Activated T-cell treated with anti-CD3 and anti-CD28 coated beads, Interleukin-2, amount 50 U/mL, for 1 hour (primary cell): ENCODE measurements around the gene DNHD1.

Experiments
- DNase-seq: peaks from one replicate; pipeline ENCODE4 v3.0.0-alpha.2; 2020

DNHD1 gene, protein sequence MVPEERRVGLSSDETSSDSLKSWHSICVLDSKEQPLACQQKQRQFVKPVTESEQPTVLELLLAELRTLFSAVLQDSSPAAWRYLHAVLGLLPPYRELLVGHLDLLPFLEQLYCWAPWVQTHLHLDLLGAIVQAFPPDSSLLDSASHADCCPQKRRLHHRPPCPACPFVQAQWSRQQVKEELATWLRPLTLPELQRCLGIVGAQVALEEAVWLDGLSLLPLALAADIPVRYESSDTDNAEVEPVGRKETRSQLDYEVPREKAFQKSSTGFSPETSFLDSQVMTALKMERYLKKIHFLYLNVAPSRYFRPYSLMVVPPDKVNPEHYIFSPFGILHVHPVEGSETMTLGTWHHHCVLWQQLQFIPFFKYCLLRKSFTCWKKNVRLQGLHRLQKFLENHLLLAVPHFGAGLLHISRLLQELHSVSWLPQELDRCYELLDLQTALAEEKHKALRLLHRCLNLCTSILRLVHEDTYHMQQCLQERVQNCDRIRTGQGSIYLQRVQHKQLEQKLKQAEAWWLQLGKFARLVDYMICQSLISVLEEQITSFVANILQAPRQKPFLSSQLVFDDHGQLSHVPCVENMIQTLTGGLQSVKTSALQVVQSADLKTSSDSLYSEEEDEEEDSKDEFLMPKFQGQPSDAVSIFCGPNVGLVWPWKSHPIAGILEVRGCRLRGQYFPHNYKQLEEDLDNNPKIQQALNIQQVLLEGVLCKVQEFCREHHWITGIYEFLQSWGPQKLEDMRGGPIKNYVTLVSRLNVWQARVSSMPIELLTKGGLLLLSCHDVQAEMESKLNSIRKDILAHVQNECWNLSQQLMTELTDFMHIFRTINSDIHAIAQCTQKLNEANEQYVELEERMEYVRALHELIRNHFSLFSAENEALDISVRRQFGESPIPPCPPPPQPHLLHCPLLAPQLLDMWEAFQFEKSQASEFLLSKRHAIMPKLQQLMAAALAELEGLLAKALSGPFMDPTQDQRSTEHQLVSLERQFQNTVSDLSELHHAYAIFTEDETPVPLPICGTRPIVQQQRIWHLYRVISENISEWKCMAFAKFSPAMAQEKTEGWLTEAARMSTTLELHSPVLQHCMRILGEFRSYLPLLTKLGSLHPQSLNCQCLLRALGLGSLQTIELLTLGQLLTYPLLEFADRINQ (N-terminal part only)

DNA sequence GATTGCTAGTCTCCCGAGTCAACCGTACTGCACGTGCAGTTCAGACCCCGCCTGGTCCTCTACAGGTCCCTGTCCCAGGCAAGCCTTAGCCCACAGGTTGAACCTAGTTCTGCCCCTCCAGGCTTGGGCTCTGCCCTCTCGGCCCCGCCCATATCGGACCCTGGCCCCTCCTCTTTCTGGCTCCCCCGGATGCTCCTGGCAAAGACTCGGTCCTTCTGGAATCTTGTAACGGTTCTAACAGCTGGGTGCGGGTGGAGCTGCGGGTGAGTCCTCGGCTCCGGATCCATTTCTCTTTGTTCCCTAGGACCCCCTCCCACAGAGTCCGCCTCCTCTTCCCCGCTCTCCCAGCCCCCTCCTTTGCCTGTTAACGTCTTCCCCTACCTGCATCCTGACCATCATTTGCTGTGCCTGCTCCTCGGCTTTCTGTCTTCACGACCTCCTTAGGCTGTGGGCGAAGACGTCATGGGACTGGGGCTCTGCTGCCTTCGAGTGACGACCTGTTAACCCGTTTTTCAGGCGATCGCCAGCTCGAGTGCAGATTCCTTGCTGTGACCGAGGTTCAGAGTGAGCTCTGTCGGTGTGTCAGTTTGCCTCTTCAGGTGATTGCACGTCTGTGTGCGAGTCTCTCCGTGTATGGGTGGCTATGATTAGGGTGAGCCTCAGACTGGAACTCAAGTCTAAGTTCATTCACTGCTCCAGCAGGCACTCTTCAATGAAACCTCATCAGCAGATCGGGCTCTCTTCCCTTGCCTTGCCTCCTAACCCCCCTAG, at the start of gene DNHD1:
TSS of gene DNHD1 (plus strand) at position 212 of the 771 bp plus-strand sequence. CDS start 936 bp downstream, outside the sequence.
- no peak for DNase-seq

DNA sequence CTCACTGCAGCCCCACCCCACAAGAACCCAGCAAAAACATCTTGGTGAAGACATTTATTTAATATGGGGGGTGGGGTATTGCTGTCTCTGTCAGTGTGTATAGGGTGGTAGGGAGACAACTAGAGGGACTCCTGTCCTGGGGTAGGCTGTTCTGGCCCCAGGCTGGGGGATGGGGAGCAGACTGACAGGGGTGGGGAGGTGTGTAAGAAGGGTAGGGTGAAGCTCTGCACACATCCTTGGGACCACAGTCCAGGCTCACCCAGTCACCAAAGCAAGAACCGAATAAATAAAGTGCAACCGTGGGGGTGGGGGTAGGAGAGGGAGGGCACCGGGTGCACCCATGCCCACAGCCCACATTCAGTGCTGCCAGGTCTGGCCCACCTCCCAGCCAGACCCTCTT, 48.5 kb upstream of the DNHD1 start:
- DNase-seq, result no peak

DNA sequence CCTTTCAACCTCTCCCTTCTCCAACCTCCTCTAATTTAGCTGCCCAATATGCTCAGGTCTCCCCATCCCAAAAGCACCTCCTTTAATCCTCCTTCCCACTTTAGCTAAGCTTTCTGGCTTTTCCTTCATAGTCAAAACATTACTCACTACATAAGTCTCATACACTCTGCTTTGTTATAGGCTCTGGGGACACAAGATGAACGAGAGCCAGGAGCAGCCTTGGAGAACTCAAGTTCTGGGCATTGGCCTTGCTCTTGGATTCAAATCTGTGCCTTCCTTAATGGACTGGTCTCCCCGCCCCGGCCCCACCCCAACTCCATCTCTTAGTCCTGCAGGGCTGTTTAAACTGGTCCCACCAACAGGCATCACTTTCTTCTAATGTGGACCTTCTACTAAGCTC, 44.9 kb upstream of the DNHD1 start:
- no peak for DNase-seq

DNA sequence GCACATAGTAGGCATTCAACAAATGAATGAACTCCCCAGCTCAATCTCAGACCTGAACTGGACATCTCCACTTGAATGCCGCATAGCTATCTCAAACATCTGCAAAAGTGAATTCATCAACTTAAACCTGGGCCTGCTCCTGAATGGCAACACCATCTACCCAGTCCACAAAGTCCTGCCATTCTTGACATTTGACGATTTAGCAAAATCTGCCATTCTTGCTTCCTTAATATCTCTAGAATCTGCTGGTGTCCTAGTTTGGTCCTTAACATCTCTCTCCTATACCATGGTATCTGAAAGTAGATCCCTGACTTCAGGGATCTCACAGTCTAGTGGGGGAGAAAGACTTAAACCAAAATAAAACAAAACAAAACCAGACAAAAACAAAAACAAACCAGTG, 43.9 kb upstream of the DNHD1 start:
- no peak for DNase-seq

DNA sequence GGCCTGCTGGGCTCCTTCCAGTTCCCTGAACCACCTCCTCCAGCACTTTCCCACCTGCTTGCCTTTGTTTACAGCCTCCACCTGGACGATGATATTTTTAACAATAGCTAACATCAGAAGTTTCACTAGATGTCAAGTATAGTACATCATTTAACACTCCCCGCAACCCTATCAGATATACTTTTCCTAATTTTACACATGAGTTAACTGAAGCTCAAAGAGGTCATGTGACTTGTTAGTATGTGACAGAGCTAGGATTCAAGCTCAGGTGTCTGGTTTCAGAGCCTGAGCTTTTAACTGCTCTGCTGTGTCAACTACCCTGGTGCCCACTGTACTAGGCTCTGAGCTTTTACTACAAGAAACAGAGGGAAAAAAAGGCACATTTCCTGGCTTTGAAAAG, 42.0 kb upstream of the DNHD1 start:
- DNase-seq, result no peak

DNA sequence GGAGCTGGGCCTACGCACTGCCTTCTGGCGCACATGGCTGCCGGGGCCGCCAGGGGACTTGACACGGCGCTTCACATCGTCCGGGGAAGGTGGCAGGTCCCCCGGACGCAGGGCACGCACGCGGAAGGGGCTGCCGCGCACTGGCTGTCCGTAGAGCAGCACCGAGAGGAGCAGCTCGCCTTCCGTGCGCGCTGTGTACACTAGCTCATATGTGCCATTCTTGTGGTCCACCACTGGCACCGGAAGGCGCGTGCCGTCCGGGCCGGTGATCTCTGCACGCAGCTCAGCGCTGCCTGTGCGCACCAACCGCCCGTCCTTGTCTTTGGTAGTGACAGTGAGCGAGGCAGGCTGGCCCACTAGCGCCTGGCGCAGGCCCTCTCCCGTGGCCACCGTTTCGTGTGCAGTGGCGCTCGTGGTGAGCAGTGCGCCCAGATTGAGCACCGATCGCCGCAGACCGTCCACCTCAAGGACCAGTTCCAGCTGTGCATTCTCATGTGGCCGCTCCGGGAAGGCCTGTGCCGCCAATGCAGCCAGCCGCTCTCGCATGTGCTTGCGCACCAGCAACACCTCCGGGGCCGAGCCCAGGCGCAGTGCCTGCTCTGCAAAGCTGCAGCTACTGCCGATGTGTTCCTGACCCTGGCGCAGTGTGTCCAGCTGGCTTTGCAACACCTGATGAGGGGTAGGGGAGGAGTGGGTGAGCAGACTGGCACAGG, 40.6 kb upstream of the DNHD1 start:
- DNase-seq, result no peak

DNA sequence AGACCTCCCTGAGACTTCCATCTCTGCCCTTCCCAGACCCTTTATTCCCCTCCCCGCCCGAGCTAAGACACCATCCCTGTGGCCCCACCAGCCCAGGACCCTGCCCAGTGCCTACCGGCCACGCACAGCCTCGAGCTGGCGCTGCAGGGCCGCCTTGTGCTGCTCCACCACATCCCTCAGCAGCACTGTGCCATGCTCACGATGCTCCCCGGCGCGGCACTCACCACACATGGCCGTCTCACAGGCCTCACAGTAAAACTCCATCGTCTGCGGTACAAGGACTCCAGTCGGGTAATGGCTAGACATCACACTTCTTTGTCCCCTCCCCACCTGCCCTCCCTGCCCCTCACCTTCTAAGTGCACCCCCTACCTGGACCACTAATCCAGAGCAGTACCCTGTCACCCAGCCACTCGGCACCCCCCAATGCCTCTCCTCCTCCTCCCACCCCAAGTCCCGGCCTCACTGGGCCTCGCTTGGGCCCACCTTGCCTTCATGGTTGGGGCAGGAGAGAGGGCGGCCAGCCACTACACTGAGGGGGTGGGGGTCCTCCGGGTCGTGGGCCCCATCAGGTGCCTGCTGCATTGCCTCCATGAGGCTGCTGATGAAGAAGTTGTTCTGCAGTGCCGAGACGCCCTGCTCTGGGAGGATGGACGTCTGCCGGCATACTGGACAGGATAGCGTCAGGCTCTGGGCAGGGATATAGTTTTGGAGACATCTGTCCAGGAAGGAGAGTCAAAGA, 39.3 kb upstream of the DNHD1 start:
- DNase-seq, result no peak

DNA sequence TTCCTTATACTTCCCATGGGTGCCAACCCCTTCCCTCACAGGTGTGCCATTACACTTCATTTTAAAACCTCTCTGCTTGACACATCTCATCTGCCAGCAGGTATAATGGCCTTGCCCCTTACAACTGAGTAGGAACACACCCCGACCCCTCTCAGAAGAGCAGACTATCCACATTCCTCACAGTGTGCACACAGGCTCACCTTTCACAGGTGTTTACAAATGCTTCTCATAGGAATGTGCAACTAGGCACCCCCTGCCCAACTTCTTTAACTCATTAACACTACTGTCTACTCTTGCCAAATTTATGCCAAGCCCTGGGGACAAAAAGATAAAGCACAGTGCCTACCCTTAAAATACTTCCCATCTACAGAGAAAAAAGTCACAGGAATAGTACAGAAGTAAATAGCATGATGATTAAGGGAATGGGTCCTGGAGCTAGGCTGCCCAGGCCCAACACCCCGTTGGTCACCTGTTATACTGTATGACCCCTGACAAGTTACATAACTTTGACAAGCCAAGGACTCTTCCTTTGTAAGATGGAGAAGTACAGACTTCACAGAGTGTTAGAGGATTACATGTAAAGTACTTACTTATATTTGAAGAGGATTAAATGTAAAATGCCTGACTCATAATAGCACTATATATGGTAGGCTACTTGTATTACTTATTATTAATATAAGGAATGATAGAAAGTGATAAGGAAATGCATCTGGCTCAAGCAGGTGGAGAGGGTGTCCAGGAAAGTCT, 38.6 kb upstream of the DNHD1 start:
- DNase-seq, result no peak

DNA sequence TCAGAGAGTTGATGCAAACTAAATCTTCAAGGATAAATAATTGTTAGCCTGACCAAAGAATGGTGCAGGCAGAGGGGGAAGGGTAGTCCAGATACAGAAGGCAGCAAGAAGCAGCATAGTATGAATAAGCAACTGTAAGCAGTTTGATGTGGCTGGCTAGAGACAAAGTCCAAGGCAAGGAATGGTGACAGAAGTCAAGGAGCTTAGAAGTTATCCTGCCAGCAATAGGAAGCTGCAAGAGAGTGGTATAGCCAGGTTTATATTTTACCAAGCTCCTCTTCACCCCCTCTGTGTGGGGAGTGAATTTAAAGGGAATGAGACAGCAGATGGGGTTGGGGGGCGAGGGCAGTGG, 38.0 kb upstream of the DNHD1 start:
- no peak for DNase-seq

DNA sequence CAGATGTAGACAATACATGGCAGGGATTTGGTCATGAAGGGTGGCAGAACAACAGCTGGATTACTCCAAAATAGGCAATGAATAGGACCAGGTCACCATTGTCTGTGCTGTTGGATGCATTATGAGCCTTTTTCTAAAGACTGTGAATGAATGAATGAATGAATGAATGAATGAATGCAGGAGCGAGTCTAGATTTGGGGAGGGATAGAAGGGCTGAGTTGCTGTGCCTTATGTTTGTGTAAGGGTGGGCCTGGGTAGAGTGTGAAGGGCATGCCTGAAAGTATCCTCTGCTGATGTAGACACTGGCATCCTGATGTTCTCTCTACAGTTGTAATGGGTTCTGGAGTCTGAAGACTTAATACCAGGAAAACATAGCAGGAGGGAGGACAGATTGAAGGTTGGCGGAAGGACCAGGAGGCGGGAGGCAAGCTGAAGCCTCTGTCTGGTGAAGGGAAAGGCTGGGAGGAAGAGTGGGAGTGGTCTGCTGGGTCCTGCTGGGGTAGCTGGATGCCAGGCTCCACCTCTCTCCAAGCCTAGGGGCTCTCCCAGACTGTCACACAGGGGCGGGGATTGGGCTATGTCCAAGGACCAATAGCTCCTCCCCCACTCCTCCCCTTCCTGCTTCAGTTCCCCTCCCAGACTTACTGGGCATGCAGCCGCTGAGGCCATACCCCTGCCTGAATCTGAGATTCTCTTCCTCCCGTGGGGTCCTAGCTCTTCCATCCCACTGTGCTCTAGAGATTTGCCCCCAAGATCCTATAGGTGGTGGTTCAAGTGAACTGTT, 28.2 kb upstream of the DNHD1 start:
- no peak for DNase-seq

DNA sequence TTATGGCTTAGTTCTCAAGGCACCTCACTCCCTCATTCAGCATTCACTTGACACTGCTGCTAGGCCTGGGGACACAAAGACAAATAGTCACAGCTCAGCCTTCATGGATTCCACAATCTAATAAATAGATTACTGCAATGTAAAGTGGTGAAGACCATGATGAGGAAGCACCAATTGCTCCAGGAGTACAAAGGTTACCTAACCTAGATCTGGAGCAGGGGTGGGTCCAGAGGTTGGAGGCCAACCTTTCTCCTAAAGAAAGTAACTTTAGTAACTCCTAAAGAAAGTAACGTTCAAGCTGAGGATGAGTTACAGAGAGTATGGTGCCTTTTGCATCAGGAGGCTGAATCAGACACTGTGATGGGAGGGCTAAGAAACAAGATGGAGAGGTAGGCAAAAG, 27.5 kb upstream of the DNHD1 start:
- no peak for DNase-seq

DNA sequence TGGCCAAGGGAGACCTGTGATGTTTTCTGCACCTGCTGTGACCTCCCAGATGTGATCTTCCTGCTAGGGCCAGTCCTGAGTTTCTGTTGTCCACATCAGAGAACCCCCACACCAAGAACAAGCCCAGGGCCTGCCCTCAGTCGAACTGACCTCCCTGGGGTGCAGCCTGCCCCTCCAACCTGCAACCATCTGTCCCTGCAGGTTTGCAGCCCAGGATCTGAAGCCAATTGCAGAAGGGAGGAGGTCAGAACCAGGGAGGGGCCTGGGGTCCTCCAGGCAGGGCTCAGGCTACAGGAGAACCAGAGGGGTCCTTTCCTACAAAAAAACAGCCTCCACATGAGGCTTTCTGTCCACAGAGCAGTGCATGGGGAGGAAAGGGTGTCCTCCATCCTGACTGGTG, 24.1 kb upstream of the DNHD1 start:
- DNase-seq, result no peak

DNA sequence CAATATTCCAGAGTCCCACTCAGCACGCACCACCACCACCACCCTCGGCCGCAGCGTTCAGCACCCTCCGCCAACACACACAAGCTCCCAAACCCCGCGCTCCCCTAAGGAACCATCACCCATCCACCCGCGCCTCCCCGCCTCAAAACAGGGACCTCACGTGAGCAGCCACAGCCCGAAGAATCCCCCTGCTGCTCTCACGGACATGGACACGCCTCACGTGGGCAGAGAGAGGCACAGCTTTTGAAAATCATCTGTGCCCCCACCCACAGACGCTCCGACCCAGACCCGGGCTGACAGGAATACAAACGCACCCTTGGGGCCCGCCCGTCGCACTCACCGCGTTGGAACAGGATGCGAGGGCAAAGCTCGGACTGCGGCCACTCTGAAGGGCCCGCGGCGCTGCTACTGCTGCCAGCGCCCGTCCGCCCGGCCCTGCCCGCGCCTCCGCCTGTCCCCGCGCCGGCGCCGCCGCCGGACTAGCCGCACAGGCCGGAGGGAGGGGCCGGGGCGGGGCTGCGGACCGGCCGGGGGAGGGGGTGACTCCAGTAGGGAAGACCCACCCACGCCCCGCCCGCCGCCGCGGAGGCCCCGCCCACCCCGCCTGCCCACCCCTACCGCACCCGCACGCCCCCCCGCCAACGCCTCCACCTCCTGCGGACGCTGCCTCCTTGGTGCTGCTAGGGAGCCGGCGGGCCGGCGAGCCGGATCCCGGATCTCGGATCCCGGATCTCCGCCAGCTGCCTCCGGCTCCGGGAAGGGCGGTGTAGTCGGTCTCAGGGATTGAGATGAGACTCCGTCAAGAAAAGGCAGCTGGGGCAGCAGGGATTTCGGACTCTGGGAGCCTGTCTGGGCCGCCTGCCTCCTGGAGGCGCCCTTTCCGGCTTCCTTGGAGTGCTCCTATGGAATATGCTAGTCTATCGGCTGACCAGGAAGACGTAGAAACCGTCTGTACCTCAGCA, 23.3 kb upstream of the DNHD1 start, which contains the start of gene TRIM3:
TSS of gene TRIM3 (minus strand) at position 491 of the 962 bp plus-strand sequence. CDS start 8,246 bp downstream, outside the sequence.
- peak; percentile 76 for DNase-seq

DNA sequence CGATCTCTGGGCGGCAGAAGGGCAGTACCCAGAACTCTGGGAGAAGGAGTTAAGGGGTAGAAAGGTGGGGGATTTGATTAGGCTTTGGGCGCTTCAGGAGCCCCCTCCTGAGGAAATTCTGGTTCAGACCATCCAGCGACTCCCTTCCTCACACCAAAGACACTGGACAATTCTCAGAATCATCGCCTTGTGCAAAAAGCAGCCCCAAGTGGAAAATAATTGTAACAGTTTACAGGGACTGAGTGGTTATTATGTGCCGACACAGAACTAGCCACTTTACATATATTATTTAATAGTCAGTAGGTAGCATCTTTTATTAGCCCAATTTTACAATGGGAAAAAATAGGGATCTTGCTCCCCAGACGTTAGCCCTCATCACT, 22.7 kb upstream of the DNHD1 start:
- no peak for DNase-seq

DNA sequence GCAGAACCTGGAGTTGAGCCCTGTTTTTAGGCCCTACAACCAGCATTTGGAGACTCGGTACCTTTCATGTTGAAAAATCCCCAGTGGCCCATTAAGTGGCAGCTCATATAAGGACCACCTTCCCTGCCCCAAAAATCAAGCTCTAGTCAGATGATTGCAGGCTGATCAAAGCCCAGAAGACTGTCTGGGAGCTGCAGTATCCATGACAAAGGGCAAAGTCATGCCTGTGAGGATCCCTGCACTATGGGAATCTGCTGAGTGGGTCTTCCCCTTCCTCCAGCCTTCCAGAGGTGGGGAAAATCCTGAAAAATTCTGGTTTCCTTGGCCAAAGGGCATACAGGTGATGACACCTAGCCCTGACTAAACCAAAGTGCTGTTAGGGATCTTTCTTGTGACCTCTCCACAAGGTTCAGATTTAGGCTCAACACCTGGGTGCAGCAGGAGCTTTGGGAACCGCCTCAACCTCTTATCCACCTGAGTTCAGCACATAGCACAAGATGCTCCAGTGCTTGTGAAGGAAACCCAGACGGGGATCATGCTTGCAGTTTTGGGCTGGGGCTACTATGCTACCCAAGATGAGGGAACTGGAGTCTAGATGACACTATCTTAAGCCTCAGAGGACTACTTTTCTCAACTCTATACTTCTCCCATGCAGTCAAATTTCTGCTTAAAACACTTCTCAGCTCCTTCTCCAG, 22.1 kb upstream of the DNHD1 start:
- no peak for DNase-seq

DNA sequence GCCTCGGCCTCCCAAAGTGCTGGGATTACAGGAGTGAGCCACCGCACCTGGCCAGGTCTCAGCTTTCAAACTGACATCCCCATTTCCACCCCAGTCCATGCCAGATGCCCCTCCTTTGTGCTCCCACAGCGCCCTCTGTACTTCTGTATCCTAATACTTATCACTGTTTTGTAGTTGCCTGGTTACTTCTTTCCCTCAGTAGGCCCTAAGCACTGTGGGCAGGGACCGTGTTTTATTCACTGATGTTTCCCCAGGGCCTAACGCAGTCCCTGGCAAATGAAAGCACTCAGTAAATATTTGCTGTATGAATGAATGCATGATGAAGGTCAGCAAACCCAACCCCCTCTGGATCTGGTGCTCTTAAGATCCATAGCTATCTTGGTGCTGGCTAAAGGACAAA, 21.1 kb upstream of the DNHD1 start:
- no peak for DNase-seq

DNA sequence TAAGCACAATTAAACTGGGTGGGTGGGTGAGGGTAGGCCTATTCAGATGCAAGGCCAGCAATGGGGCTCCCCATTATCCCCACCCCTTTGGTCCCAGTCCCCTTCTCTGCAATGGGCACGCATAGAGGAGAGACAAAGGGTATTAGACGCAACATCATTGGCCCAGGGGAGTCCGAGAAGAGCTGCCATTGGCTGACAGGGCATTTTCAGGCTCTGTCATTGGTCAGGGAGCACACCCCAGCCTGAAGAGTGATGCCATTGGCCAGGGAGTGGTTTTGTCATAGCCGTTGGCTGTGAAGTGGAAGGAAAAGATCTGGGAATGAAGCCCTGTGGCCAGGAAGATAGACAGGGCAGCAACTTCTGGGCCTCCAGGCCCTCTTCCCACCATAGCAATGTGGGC, 20.5 kb upstream of the DNHD1 start:
- no peak for DNase-seq
